ENCODE data around the gene IFITM2. TPM values are rescaled to one million over a fixed set of nuclear protein-coding genes. Genes with fewer than 3 reads are reported as not detected.

Gene IFITM2
- total and polyA plus RNA-seq, 2 experiments from 2014 or later, result 91.2 to 857 TPM

GRCh38 chr11:279966-280705 lies 27.5 kb upstream of the IFITM2 start (continued):
- TF ChIP-seq REST (IDR thresholded peaks at IDR 0.05; ENCODE audit: unreplicated experiment) (peak; percentile 72), JUNB (IDR thresholded peaks at IDR 0.05; ENCODE audit: unreplicated experiment) (no peak), ZNF331 (CRISPR knock-in tag; IDR thresholded peaks at IDR 0.05; ENCODE audit: low read depth) (no peak), CTCF (conservative IDR thresholded peaks at IDR 0.05; ENCODE audit: low read depth in 2 of 2) (0 out of 4 replicates have a peak, but pooled peaks of 1 of the 2 experiments have one; percentile 13), POLR2AphosphoS5 (IDR thresholded peaks at IDR 0.05; ENCODE audit: low read depth) (no peak), CREB1 (CRISPR knock-in tag; IDR thresholded peaks at IDR 0.05; ENCODE audit: low read depth) (no peak), ETS1 (IDR thresholded peaks at IDR 0.05) (no peak)

- Mint-ChIP-seq H3K27ac (no peak overlapping the region), H3K27me3 (ENCODE audit: insufficient read depth, low read depth, poor library complexity) (peaks cover 58% of the 10 kb centered on the region), H3K4me3 (peak overlapping the region; percentile 39; the same call in 1 of the 3 replicates), H3K9me3 (no peaks in the 10 kb centered on the region), H3K4me1 (peaks cover 24% of the 10 kb centered on the region), H3K36me3 (ENCODE audit: low read depth) (no peaks in the 10 kb centered on the region; the same call in 2 of the 3 replicates)
- DNase-seq (ENCODE audit: low spot score), result peak; percentile 51
- Histone ChIP-seq H3K4me1 (ENCODE audit: insufficient read depth) (no peaks in the 10 kb centered on the region), H4K20me1 (replicated peaks; ENCODE audit: insufficient read depth) (no peaks in the 10 kb centered on the region), H2AFZ (peak overlapping the region; percentile 72), H3K27me3 (ENCODE audit: insufficient read depth) (peaks cover 54% of the 10 kb centered on the region), H3K36me3 (ENCODE audit: insufficient read depth) (no peaks in the 10 kb centered on the region), H3F3A (replicated peaks; ENCODE audit: low read depth) (no peaks in the 10 kb centered on the region; the same call in 1 of the 2 replicates), H3K4me2 (peak overlapping the region; percentile 74; the same call in 1 of the 2 replicates), H3K79me2 (replicated peaks; ENCODE audit: insufficient read depth) (no peaks in the 10 kb centered on the region), H3K4me3 (peak overlapping the region; percentile 51), H3K9me2 (ENCODE audit: insufficient read depth) (no peaks in the 10 kb centered on the region), H3K27ac (ENCODE audit: low read depth) (no peak overlapping the region)
- no peak; the same call in 2 of the 3 replicates for ATAC-seq
- TF ChIP-seq ZNF114 (CRISPR knock-in tag; IDR thresholded peaks at IDR 0.05) (no peak), STAT1 (IDR thresholded peaks at IDR 0.05; ENCODE audit: unreplicated experiment) (no peak), CTCF (conservative IDR thresholded peaks at IDR 0.05; ENCODE audit: low read depth in 2 of 2) (no peak)
Observed at GRCh38 chr11:280706-281485, 26.7 kb upstream of the IFITM2 start.
